Measurements from ENCODE around the gene KCNC2.

The KCNC2 gene

GRCh38 chr12:75116646-75117198, 92.9 kb downstream of the KCNC2 start:
- H3K9me3 ChIP-seq = no peaks in the 10 kb centered on the region
- H3K4me1 ChIP-seq = no peaks in the 10 kb centered on the region
- H3K4me3 ChIP-seq = no peak overlapping the region
- DNase-seq = no peak
- intact Hi-C loops (cut with DNase I; ENCODE audit: low total_unique reads) = no loop called here
- H3K27ac ChIP-seq = no peak overlapping the region
- no peak for TF ChIP-seq CTCF (IDR thresholded peaks at IDR 0.05)
- H3K27me3 ChIP-seq = no peaks in the 10 kb centered on the region
- no peaks in the 10 kb centered on the region for H3K36me3 ChIP-seq

- TF ChIP-seq CTCF (IDR thresholded peaks at IDR 0.05) = no peak
- no peaks in the 10 kb centered on the region for H3K9me3 ChIP-seq
- intact Hi-C loops (cut with DNase I; ENCODE audit: low total_unique reads) = no loop called here
- H3K4me3 ChIP-seq = no peak overlapping the region
- no peak overlapping the region for H3K27ac ChIP-seq
- no peak for DNase-seq
- H3K36me3 ChIP-seq = no peaks in the 10 kb centered on the region
- H3K27me3 ChIP-seq = no peaks in the 10 kb centered on the region
- no peaks in the 10 kb centered on the region for H3K4me1 ChIP-seq
Measured at GRCh38 chr12:75115748-75116147, 93.9 kb downstream of the KCNC2 start.

- Histone ChIP-seq H3K4me1 (no peaks in the 10 kb centered on the region), H3K4me3 (no peak overlapping the region), H3K27me3 (no peaks in the 10 kb centered on the region), H3K36me3 (no peaks in the 10 kb centered on the region), H3K27ac (no peak overlapping the region), H3K9me3 (no peaks in the 10 kb centered on the region)
- no peak for DNase-seq
- no peak for TF ChIP-seq CTCF (IDR thresholded peaks at IDR 0.05)
- intact Hi-C loops (cut with DNase I; ENCODE audit: low total_unique reads) = no loop called here
Measured at GRCh38 chr12:75103822-75104221, 105.8 kb downstream of the KCNC2 start.

- intact Hi-C loops (cut with DNase I; ENCODE audit: low total_unique reads) = no loop called here
- Histone ChIP-seq H3K4me3 (no peak overlapping the region), H3K27me3 (no peaks in the 10 kb centered on the region), H3K36me3 (no peaks in the 10 kb centered on the region), H3K27ac (no peak overlapping the region), H3K4me1 (no peaks in the 10 kb centered on the region), H3K9me3 (no peaks in the 10 kb centered on the region)
- no peak for DNase-seq
- TF ChIP-seq CTCF (IDR thresholded peaks at IDR 0.05) = no peak
Measured at GRCh38 chr12:75101781-75102180, 107.9 kb downstream of the KCNC2 start.

GRCh38 chr12:75099210-75099609, 110.4 kb downstream of the KCNC2 start:
- H3K9me3 ChIP-seq = no peaks in the 10 kb centered on the region
- H3K27me3 ChIP-seq = no peaks in the 10 kb centered on the region
- intact Hi-C loops (cut with DNase I; ENCODE audit: low total_unique reads) = no loop called here
- no peak overlapping the region for H3K4me3 ChIP-seq
- no peak for DNase-seq
- no peak overlapping the region for H3K27ac ChIP-seq
- TF ChIP-seq CTCF (IDR thresholded peaks at IDR 0.05) = no peak
- no peaks in the 10 kb centered on the region for H3K4me1 ChIP-seq
- H3K36me3 ChIP-seq = no peaks in the 10 kb centered on the region

- H3K36me3 ChIP-seq = no peaks in the 10 kb centered on the region
- H3K27me3 ChIP-seq = no peaks in the 10 kb centered on the region
- H3K4me3 ChIP-seq = no peak overlapping the region
- intact Hi-C loops (cut with DNase I; ENCODE audit: low total_unique reads) = no loop called here
- no peak for DNase-seq
- no peaks in the 10 kb centered on the region for H3K9me3 ChIP-seq
- TF ChIP-seq CTCF (IDR thresholded peaks at IDR 0.05) = no peak
- H3K27ac ChIP-seq = no peak overlapping the region
- no peaks in the 10 kb centered on the region for H3K4me1 ChIP-seq
Measured at GRCh38 chr12:75097003-75097402, 112.6 kb downstream of the KCNC2 start.

Data from tibial artery (tissue), 4 donors.